ENCODE results near the gene DRAXIN.

DNA sequence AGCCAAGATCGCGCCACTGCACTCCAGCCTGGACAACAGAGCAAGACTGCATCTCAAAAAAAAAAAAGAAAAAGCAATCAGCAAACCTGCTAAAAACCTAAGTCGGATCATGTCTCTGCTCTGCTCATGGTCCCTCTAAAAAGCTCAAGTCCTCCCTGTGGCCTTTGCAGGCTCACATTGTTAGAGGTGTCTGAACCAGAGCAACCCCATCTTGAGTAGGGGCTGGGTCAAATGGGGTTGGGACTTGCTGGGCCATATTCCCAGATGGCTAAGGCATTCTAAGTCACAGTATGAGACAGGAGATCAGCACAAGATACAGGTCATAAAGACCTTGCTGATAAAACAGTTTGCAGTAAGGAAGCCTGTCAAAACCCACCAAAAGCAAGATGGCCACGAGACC, 3.0 kb upstream of the DRAXIN start:
- TF ChIP-seq, protein P1, sequence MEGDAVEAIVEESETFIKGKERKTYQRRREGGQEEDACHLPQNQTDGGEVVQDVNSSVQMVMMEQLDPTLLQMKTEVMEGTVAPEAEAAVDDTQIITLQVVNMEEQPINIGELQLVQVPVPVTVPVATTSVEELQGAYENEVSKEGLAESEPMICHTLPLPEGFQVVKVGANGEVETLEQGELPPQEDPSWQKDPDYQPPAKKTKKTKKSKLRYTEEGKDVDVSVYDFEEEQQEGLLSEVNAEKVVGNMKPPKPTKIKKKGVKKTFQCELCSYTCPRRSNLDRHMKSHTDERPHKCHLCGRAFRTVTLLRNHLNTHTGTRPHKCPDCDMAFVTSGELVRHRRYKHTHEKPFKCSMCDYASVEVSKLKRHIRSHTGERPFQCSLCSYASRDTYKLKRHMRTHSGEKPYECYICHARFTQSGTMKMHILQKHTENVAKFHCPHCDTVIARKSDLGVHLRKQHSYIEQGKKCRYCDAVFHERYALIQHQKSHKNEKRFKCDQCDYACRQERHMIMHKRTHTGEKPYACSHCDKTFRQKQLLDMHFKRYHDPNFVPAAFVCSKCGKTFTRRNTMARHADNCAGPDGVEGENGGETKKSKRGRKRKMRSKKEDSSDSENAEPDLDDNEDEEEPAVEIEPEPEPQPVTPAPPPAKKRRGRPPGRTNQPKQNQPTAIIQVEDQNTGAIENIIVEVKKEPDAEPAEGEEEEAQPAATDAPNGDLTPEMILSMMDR (conservative IDR thresholded peaks at IDR 0.05), result no peak
- TF ChIP-seq ZFX (IDR thresholded peaks at IDR 0.05), result no peak

Measured in C4-2B (cell line).